PC-3 (cell line): ENCODE results near the gene COL2A1. TPM values are rescaled to one million over a fixed set of nuclear protein-coding genes. Genes with fewer than 3 reads are reported as not detected.

Experiments used
- ATAC-seq: fragments of 200-7000 bp; cut with Tn5 transposase; 2 replicates; pipeline ENCODE4 v1.9.1; 2020; ENCODE audit warnings: mild to moderate bottlenecking, moderate library complexity
- BruUV-seq: library from RNA; stranded (reverse); fragments of 400-500 nt; replicated peaks from 2 replicates; lab custom pipeline; 2021; lab: Mats Ljungman, UMichigan
- CTCF ChIA-PET: fragments of 300-600 bp; sonication (Branson Sonifier 250); formaldehyde crosslinking; loops from one replicate; lab custom pipeline; 2022; ENCODE audit warnings: antibody characterized with exemption; lab: Charles Lee
- POLR2A ChIA-PET: fragments of 300-600 bp; sonication (Branson Sonifier 250); formaldehyde crosslinking; loops from one replicate; lab custom pipeline; 2022; ENCODE audit warnings: antibody characterized with exemption; ENCODE audit not compliant: unreplicated experiment; lab: Charles Lee
- DNase-seq: peaks from one replicate; pipeline ENCODE4 v3.0.0-alpha.2; 2015
- H2AFZ ChIP-seq: fragments of 300-600 bp; sonication (generic); 2 replicates; pipeline ENCODE4 v1.6.0; 2016; ENCODE audit warnings: antibody characterized with exemption, low read length
- H3F3A ChIP-seq: fragments of 300-600 bp; sonication (generic); one replicate; pipeline ENCODE4 v1.6.0; 2017; ENCODE audit warnings: antibody characterized with exemption, low read length, control low read depth, mild to moderate bottlenecking; ENCODE audit not compliant: unreplicated experiment
- H3K27ac ChIP-seq: fragments of 300-600 bp; sonication (generic); 2 replicates; pipeline ENCODE4 v1.5.1; 2016; ENCODE audit warnings: mild to moderate bottlenecking, low read length
- H3K27me3 ChIP-seq: fragments of 300-600 bp; sonication (generic); 2 replicates; pipeline ENCODE4 v1.6.1; 2016; ENCODE audit warnings: low read length, mixed read lengths
- H3K36me3 ChIP-seq: fragments of 300-600 bp; sonication (generic); 2 replicates; pipeline ENCODE4 v1.6.1; 2016; ENCODE audit warnings: low read depth, mixed run types, low read length, mixed read lengths
- H3K4me1 ChIP-seq: fragments of 300-600 bp; sonication (generic); 2 replicates; pipeline ENCODE4 v1.5.1; 2016; ENCODE audit warnings: low read length; ENCODE audit not compliant: insufficient read depth
- H3K4me2 ChIP-seq: fragments of 300-600 bp; sonication (generic); 2 replicates; pipeline ENCODE4 v1.6.0; 2016; ENCODE audit warnings: low read length
- H3K4me3 ChIP-seq: fragments of 300-600 bp; sonication (generic); 2 replicates; pipeline ENCODE4 v1.5.1; 2016; ENCODE audit warnings: mild to moderate bottlenecking, low read length, mixed read lengths
- H3K79me2 ChIP-seq: fragments of 300-600 bp; sonication (generic); 2 replicates; pipeline ENCODE4 v1.6.1; 2017; ENCODE audit warnings: low read length, mixed read lengths
- H3K9ac ChIP-seq: fragments of 300-600 bp; sonication (generic); 2 replicates; pipeline ENCODE4 v1.6.0; 2016; ENCODE audit warnings: mild to moderate bottlenecking, low read length
- H3K9me2 ChIP-seq: fragments of 300-600 bp; sonication (generic); replicated peaks from 2 replicates; pipeline ENCODE4 v1.6.1; 2016; ENCODE audit warnings: mixed run types, low read length, mixed read lengths
- H3K9me3 ChIP-seq: fragments of 300-600 bp; sonication (generic); 2 replicates; pipeline ENCODE4 v1.6.1; 2016; ENCODE audit warnings: low read length, mixed read lengths
- H4K20me1 ChIP-seq: fragments of 300-600 bp; sonication (generic); 2 replicates; pipeline ENCODE4 v1.6.1; 2016; ENCODE audit warnings: low read length, mixed read lengths
- CTCF ChIP-seq: fragments of 300-600 bp; sonication (generic); conservative IDR thresholded peaks from 2 replicates; pipeline ENCODE4 v1.5.1; 2017; ENCODE audit warnings: antibody characterized with exemption, low read depth, mild to moderate bottlenecking, low read length
- EZH2 ChIP-seq: fragments of 300-600 bp; sonication (generic); IDR thresholded peaks from one replicate; pipeline ENCODE4 v1.6.1; 2017; ENCODE audit warnings: antibody characterized with exemption, mild to moderate bottlenecking, low read length; ENCODE audit not compliant: unreplicated experiment
- EZH2phosphoT487 ChIP-seq: fragments of 300-600 bp; sonication (generic); IDR thresholded peaks from 2 replicates; pipeline ENCODE4 v1.6.1; 2018; ENCODE audit warnings: mild to moderate bottlenecking, antibody characterized with exemption, low read length, borderline replicate concordance
- intact Hi-C: fragments of 100-400 bp; cut with micrococcal nuclease; formaldehyde crosslinking; loops from 2 replicates; pipeline ENCODE4 v1.9.0; 2023
- total RNA-seq: library from RNA; depleted of rRNA; stranded (reverse); fragments of >200 nt; gene quantifications from 2 replicates; pipeline ENCODE4 v1.2.3, GENCODE V29; 2014

The COL2A1 gene
- total RNA-seq, 1 experiment from 2014 or later = 6.7 TPM

- no peaks in the 10 kb centered on the region for H3K4me1 ChIP-seq
- no peaks in the 10 kb centered on the region for H3F3A ChIP-seq
- POLR2A ChIA-PET = no interaction called here
- H3K4me3 ChIP-seq = no peak overlapping the region
- H3K9me3 ChIP-seq = no peaks in the 10 kb centered on the region
- H3K9ac ChIP-seq = no peak overlapping the region
- ATAC-seq (no peak), DNase-seq (no peak)
- H4K20me1 ChIP-seq = no peaks in the 10 kb centered on the region
- no peaks in the 10 kb centered on the region for H3K79me2 ChIP-seq
- no TSS peak for BruUV-seq
- no peaks in the 10 kb centered on the region for H3K27me3 ChIP-seq
- intact Hi-C loops = no loop called here
- H3K27ac ChIP-seq = no peak overlapping the region
- no peak for TF ChIP-seq EZH2phosphoT487
- no peak for TF ChIP-seq EZH2
- TF ChIP-seq CTCF = no peak
- CTCF ChIA-PET = no interaction called here
- H3K36me3 ChIP-seq = no peaks in the 10 kb centered on the region
- H2AFZ ChIP-seq = no peak overlapping the region
- H3K9me2 ChIP-seq = no peaks in the 10 kb centered on the region
- H3K4me2 ChIP-seq = no peak overlapping the region
These were observed 26.3 kb downstream of the COL2A1 start for GRCh38 chr12:47977772-47978597.

- H4K20me1 ChIP-seq = no peaks in the 10 kb centered on the region
- no peak overlapping the region for H3K9ac ChIP-seq
- no peaks in the 10 kb centered on the region for H3F3A ChIP-seq
- no peak overlapping the region for H3K27ac ChIP-seq
- H3K9me2 ChIP-seq = no peaks in the 10 kb centered on the region
- H3K79me2 ChIP-seq = no peaks in the 10 kb centered on the region
- H2AFZ ChIP-seq = no peak overlapping the region
- no TSS peak for BruUV-seq
- ChIA-PET CTCF (no interaction called here), POLR2A (no interaction called here)
- intact Hi-C loops = no loop called here
- H3K9me3 ChIP-seq = no peaks in the 10 kb centered on the region
- no peak overlapping the region for H3K4me2 ChIP-seq
- ATAC-seq = no peak
- no peak for DNase-seq
- TF ChIP-seq EZH2 (no peak), CTCF (no peak), EZH2phosphoT487 (no peak)
- H3K27me3 ChIP-seq = no peaks in the 10 kb centered on the region
- H3K4me1 ChIP-seq = no peaks in the 10 kb centered on the region
- no peaks in the 10 kb centered on the region for H3K36me3 ChIP-seq
- no peak overlapping the region for H3K4me3 ChIP-seq
These were observed 27.1 kb downstream of the COL2A1 start for GRCh38 chr12:47977046-47977771.

GRCh38 chr12:47975816-47976215 is 28.5 kb downstream of the COL2A1 start:
- no peaks in the 10 kb centered on the region for H3F3A ChIP-seq
- H3K9ac ChIP-seq = no peak overlapping the region
- CTCF ChIA-PET = no interaction called here
- H2AFZ ChIP-seq = no peak overlapping the region
- H3K4me2 ChIP-seq = no peak overlapping the region
- intact Hi-C loops = no loop called here
- POLR2A ChIA-PET = no interaction called here
- H3K4me1 ChIP-seq = no peaks in the 10 kb centered on the region
- H3K9me2 ChIP-seq = no peaks in the 10 kb centered on the region
- no peaks in the 10 kb centered on the region for H4K20me1 ChIP-seq
- H3K4me3 ChIP-seq = no peak overlapping the region
- TF ChIP-seq EZH2 = no peak
- TF ChIP-seq CTCF = no peak
- TF ChIP-seq EZH2phosphoT487 = no peak
- H3K9me3 ChIP-seq = no peaks in the 10 kb centered on the region
- H3K36me3 ChIP-seq = no peaks in the 10 kb centered on the region
- no peak for ATAC-seq
- DNase-seq = no peak
- H3K27ac ChIP-seq = no peak overlapping the region
- BruUV-seq = no TSS peak
- no peaks in the 10 kb centered on the region for H3K79me2 ChIP-seq
- no peaks in the 10 kb centered on the region for H3K27me3 ChIP-seq
